Epidermal melanocyte (primary cell): ENCODE results near the gene MAP3K7.

Source experiments
- DNase-seq: peaks from one replicate; pipeline ENCODE4 v3.0.0; 2011; ENCODE audit warnings: low spot score; ENCODE audit not compliant: insufficient read length

The MAP3K7 gene

GRCh38 chr6:90530882-90531281, 56.0 kb downstream of the MAP3K7 start:
- no peak for DNase-seq

GRCh38 chr6:90525421-90525820, 61.5 kb downstream of the MAP3K7 start:
- no peak for DNase-seq

- no peak for DNase-seq
These were observed 63.0 kb downstream of the MAP3K7 start for GRCh38 chr6:90523779-90524310.

GRCh38 chr6:90521955-90522354, 64.9 kb downstream of the MAP3K7 start:
- no peak for DNase-seq

GRCh38 chr6:90516074-90516660, 70.7 kb downstream of the MAP3K7 start:
- no peak for DNase-seq

- no peak for DNase-seq
These were observed 72.4 kb downstream of the MAP3K7 start for GRCh38 chr6:90514496-90514895.

- no peak for DNase-seq
These were observed 78.1 kb downstream of the MAP3K7 start for GRCh38 chr6:90508753-90509152.

GRCh38 chr6:90502866-90503407, 83.9 kb downstream of the MAP3K7 start:
- DNase-seq = no peak

GRCh38 chr6:90502381-90502780, 84.5 kb downstream of the MAP3K7 start:
- no peak for DNase-seq

- DNase-seq = no peak
These were observed 86.4 kb downstream of the MAP3K7 start for GRCh38 chr6:90500458-90500857.

GRCh38 chr6:90497411-90497810, 89.5 kb downstream of the MAP3K7 start:
- DNase-seq = no peak

GRCh38 chr6:90496258-90497016, 90.4 kb downstream of the MAP3K7 start:
- DNase-seq = no peak

- DNase-seq = no peak
These were observed 91.6 kb downstream of the MAP3K7 start for GRCh38 chr6:90495216-90495817.

- DNase-seq = no peak
These were observed 92.6 kb downstream of the MAP3K7 start for GRCh38 chr6:90494067-90494780.

GRCh38 chr6:90493332-90493731, 93.5 kb downstream of the MAP3K7 start:
- DNase-seq = no peak

GRCh38 chr6:90492798-90493197, 94.1 kb downstream of the MAP3K7 start:
- no peak for DNase-seq

GRCh38 chr6:90492369-90492768, 94.5 kb downstream of the MAP3K7 start:
- DNase-seq = no peak

GRCh38 chr6:90490030-90490716, 96.7 kb downstream of the MAP3K7 start:
- no peak for DNase-seq

- DNase-seq = no peak
These were observed 98.1 kb downstream of the MAP3K7 start for GRCh38 chr6:90488816-90489215.

GRCh38 chr6:90485635-90486277, 101.1 kb downstream of the MAP3K7 start:
- no peak for DNase-seq
